Liver (tissue), 3 donors: Measurements from ENCODE around the gene CRAMP1.

Experiments used
- ATF3 ChIP-seq: IDR thresholded peaks from 2 replicates; pipeline ENCODE4 v1.6.1; 2016; ENCODE audit warnings: antibody characterized with exemption
- CTCF ChIP-seq: fragments of 150-350 bp; IDR thresholded peaks from 2 replicates; pipeline ENCODE4 v1.5.1; 2017; ENCODE audit warnings: improper control_type of control experiment, low read depth, low read length; ENCODE audit not compliant: missing input control
- EGR1 ChIP-seq, 2 donors: IDR thresholded peaks; 2 replicates each; pipeline ENCODE4 v1.6.1; 2016 to 2018; ENCODE audit warnings: antibody characterized with exemption in 2 of 2, low read depth in 2 of 2
- HNF4G ChIP-seq: IDR thresholded peaks from 2 replicates; pipeline ENCODE4 v1.6.1; 2016; ENCODE audit warnings: antibody characterized with exemption
- JUND ChIP-seq, 2 donors: IDR thresholded peaks; 2 replicates each; pipeline ENCODE4 v1.6.1; 2016; ENCODE audit warnings: antibody characterized with exemption in 2 of 2
- MAX ChIP-seq: IDR thresholded peaks from 2 replicates; pipeline ENCODE4 v1.6.1; 2016; ENCODE audit warnings: antibody characterized with exemption
- RAD21 ChIP-seq, 2 donors: IDR thresholded peaks; 2 replicates each; pipeline ENCODE4 v1.6.1; 2016; ENCODE audit warnings: antibody characterized with exemption in 2 of 2, mild to moderate bottlenecking in 2 of 2
- REST ChIP-seq: IDR thresholded peaks from 2 replicates; pipeline ENCODE4 v1.6.1; 2016; ENCODE audit warnings: antibody characterized with exemption, mild to moderate bottlenecking
- SP1 ChIP-seq: IDR thresholded peaks from 2 replicates; pipeline ENCODE4 v1.6.1; 2018; ENCODE audit warnings: antibody characterized with exemption, mild to moderate bottlenecking
- TAF1 ChIP-seq: conservative IDR thresholded peaks from 2 replicates; pipeline ENCODE4 v1.6.1; 2016; ENCODE audit warnings: antibody characterized with exemption, mild to moderate bottlenecking
- YY1 ChIP-seq: IDR thresholded peaks from 2 replicates; pipeline ENCODE4 v1.6.1; 2016; ENCODE audit warnings: antibody characterized with exemption, mild to moderate bottlenecking
- donor health status: healthy.
- donor health status: healthy.

- TF ChIP-seq TAF1: no peak
- TF ChIP-seq CTCF: no peak
- TF ChIP-seq YY1: no peak
- no peak for TF ChIP-seq REST
- no peak for TF ChIP-seq EGR1 (IDR thresholded peaks at IDR 0.05; ENCODE audit: low read depth in 2 of 2)
- no peak for TF ChIP-seq JUND (IDR thresholded peaks at IDR 0.05)
- TF ChIP-seq SP1: no peak
- no peak for TF ChIP-seq MAX
- TF ChIP-seq ATF3: no peak
- no peak for TF ChIP-seq RAD21 (IDR thresholded peaks at IDR 0.05)
- TF ChIP-seq HNF4G: no peak
These were observed 31.2 kb upstream of the CRAMP1 start for GRCh38 chr16:1580956-1581355.
